ENCODE measurements around the gene INO80E. TPM values are rescaled to one million over a fixed set of nuclear protein-coding genes. Genes with fewer than 3 reads are reported as not detected.

INO80E gene
- total RNA-seq, 1 experiment from 2014 or later: 104 TPM

DNA sequence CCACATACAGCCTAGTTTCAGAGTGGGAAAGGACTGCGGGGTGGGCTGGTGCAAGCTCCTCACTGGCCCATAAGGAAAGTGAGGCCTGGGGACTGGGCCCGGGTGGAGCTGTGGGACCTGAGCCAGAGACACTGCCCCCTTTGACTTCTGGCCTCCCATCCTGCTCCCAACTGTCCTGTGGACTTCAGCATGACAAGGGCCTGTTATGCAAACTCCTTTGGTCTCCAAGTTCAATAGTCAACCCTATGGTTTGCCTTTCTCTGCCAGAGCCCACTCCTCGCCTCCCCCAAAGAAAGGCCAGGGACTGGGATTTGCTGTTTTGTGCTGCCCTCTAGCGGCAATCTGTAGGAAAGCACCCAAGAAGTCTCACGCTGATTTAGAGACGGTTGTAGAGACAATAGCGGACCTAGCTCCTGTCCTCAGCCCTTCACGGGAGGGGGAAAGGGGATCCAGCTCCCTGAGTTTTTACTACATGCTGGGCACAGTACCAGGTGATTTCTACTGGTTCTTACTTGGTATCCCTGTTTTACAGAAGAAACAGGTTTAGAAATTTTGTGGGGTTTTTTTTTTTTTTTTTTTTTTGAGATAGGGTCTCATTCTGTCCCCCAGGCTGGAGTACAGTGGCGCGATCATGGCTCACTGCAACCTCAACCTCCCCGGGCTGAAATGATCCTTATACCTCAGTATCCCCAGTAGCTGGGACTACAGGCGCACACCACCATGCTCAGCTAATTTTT lies 36.2 kb downstream of the INO80E start:
- Histone ChIP-seq H3K4me1 (ENCODE audit: control insufficient read depth, insufficient read depth, low read length) (peaks cover 9% of the 10 kb centered on the region), H3K27ac (ENCODE audit: low read length) (no peak overlapping the region), H3K36me3 (ENCODE audit: control insufficient read depth, insufficient read depth, low read length) (no peaks in the 10 kb centered on the region), H3K4me3 (ENCODE audit: low read depth in 2 of 2, low read length in 2 of 2) (no peak overlapping the region), H3K27me3 (ENCODE audit: control insufficient read depth, insufficient read depth, low read length) (no peaks in the 10 kb centered on the region), H3K9me3 (ENCODE audit: control insufficient read depth, insufficient read depth, low read depth, low read length) (no peaks in the 10 kb centered on the region)
- no TSS peak for BruUV-seq (replicated peaks)
- ChIA-PET CTCF (interaction anchor here (0.5 to 1.3 kb wide), 13 partner anchors 9 to 332 kb away, joined by 3 to 12 read pairs (median 5); partner anchors contain the start of gene CDIPT), POLR2A (interaction anchor here (0.5 kb wide), 1 partner anchor 16 kb away, joined by 3 read pairs; no protein-coding TSS in a partner anchor)
- DNase-seq (ENCODE audit: low read depth, low spot score) (no peak), ATAC-seq (peak; percentile 72)
- TF ChIP-seq SIN3A (IDR thresholded peaks at IDR 0.05; ENCODE audit: borderline replicate concordance, insufficient read depth, low read depth, low read length) (no peak), TCF7L2 (IDR thresholded peaks at IDR 0.05; ENCODE audit: low read depth, low read length) (no peak)
- TF ChIP-seq, protein P1, sequence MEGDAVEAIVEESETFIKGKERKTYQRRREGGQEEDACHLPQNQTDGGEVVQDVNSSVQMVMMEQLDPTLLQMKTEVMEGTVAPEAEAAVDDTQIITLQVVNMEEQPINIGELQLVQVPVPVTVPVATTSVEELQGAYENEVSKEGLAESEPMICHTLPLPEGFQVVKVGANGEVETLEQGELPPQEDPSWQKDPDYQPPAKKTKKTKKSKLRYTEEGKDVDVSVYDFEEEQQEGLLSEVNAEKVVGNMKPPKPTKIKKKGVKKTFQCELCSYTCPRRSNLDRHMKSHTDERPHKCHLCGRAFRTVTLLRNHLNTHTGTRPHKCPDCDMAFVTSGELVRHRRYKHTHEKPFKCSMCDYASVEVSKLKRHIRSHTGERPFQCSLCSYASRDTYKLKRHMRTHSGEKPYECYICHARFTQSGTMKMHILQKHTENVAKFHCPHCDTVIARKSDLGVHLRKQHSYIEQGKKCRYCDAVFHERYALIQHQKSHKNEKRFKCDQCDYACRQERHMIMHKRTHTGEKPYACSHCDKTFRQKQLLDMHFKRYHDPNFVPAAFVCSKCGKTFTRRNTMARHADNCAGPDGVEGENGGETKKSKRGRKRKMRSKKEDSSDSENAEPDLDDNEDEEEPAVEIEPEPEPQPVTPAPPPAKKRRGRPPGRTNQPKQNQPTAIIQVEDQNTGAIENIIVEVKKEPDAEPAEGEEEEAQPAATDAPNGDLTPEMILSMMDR (IDR thresholded peaks at IDR 0.05): peak; percentile 91
- intact Hi-C loops (cut with micrococcal nuclease; ENCODE audit: unreplicated experiment) (no loop called here), in situ Hi-C loops (cut with HindIII; ENCODE audit: low pct_unique_long_range_greater_than_20kb, low sequenced_read_pairs) (no loop called here)

GRCh38 chr16:30033270-30033669 lies 37.2 kb downstream of the INO80E start:
- TF ChIP-seq TCF7L2 (IDR thresholded peaks at IDR 0.05; ENCODE audit: low read depth, low read length) (no peak), POLR2AphosphoS5 (IDR thresholded peaks at IDR 0.05; ENCODE audit: low read depth, low read length) (no peak), SIN3A (IDR thresholded peaks at IDR 0.05; ENCODE audit: borderline replicate concordance, insufficient read depth, low read depth, low read length) (no peak)
- TF ChIP-seq, protein P1 (IDR thresholded peaks at IDR 0.05): no peak
- TF ChIP-seq, protein P2, sequence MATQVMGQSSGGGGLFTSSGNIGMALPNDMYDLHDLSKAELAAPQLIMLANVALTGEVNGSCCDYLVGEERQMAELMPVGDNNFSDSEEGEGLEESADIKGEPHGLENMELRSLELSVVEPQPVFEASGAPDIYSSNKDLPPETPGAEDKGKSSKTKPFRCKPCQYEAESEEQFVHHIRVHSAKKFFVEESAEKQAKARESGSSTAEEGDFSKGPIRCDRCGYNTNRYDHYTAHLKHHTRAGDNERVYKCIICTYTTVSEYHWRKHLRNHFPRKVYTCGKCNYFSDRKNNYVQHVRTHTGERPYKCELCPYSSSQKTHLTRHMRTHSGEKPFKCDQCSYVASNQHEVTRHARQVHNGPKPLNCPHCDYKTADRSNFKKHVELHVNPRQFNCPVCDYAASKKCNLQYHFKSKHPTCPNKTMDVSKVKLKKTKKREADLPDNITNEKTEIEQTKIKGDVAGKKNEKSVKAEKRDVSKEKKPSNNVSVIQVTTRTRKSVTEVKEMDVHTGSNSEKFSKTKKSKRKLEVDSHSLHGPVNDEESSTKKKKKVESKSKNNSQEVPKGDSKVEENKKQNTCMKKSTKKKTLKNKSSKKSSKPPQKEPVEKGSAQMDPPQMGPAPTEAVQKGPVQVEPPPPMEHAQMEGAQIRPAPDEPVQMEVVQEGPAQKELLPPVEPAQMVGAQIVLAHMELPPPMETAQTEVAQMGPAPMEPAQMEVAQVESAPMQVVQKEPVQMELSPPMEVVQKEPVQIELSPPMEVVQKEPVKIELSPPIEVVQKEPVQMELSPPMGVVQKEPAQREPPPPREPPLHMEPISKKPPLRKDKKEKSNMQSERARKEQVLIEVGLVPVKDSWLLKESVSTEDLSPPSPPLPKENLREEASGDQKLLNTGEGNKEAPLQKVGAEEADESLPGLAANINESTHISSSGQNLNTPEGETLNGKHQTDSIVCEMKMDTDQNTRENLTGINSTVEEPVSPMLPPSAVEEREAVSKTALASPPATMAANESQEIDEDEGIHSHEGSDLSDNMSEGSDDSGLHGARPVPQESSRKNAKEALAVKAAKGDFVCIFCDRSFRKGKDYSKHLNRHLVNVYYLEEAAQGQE (IDR thresholded peaks at IDR 0.05; ENCODE audit: insufficient read depth in 1 of 2, low read depth in 2 of 2, low read length in 1 of 2): no peak
- H3K27ac ChIP-seq (ENCODE audit: low read length): no peak overlapping the region
- DNase-seq (ENCODE audit: low read depth, low spot score) (no peak), ATAC-seq (no peak)
- in situ Hi-C loops (cut with HindIII; ENCODE audit: low pct_unique_long_range_greater_than_20kb, low sequenced_read_pairs) (no loop called here), intact Hi-C loops (cut with micrococcal nuclease; ENCODE audit: unreplicated experiment) (no loop called here)
- ChIA-PET POLR2A (interaction anchor here (0.6 kb wide), 1 partner anchor 89 kb away, joined by 3 read pairs; no protein-coding TSS in a partner anchor), CTCF (no interaction called here)
- no peaks in the 10 kb centered on the region for H3K9me3 ChIP-seq (ENCODE audit: control insufficient read depth, insufficient read depth, low read depth, low read length)
- no peaks in the 10 kb centered on the region for H3K36me3 ChIP-seq (ENCODE audit: control insufficient read depth, insufficient read depth, low read length)
- no TSS peak for BruUV-seq (replicated peaks)
- H3K4me1 ChIP-seq (ENCODE audit: control insufficient read depth, insufficient read depth, low read length): peaks cover 9% of the 10 kb centered on the region
- H3K4me3 ChIP-seq (ENCODE audit: low read depth in 2 of 2, low read length in 2 of 2): no peak overlapping the region
- no peaks in the 10 kb centered on the region for H3K27me3 ChIP-seq (ENCODE audit: control insufficient read depth, insufficient read depth, low read length)
